KMS-11 (cell line): ENCODE results near the gene EIF4A2.
"Not testable (repeated sequence)": the region's sequence is repeated elsewhere in the genome, so short reads cannot be mapped to it uniquely, and the experiment has no call there.

Source experiments
- H2AFZ ChIP-seq: fragments of 200-600 bp; sonication (generic); 2 replicates; pipeline ENCODE4 v1.6.1; 2016; ENCODE audit warnings: antibody characterized with exemption, mixed run types, low read depth
- H3K27ac ChIP-seq: fragments of 200-600 bp; sonication (generic); 2 replicates; pipeline ENCODE4 v1.6.1; 2016; ENCODE audit warnings: mild to moderate bottlenecking, mixed run types
- H3K27me3 ChIP-seq: fragments of 200-600 bp; sonication (generic); 2 replicates; pipeline ENCODE4 v1.6.1; 2017; ENCODE audit warnings: mild to moderate bottlenecking, low read depth, mixed run types, moderate library complexity; ENCODE audit not compliant: insufficient read depth
- H3K36me3 ChIP-seq: fragments of 200-600 bp; sonication (generic); 2 replicates; pipeline ENCODE4 v1.6.1; 2017; ENCODE audit warnings: mild to moderate bottlenecking, mixed run types; ENCODE audit not compliant: insufficient read depth
- H3K4me1 ChIP-seq: fragments of 200-600 bp; sonication (generic); 2 replicates; pipeline ENCODE4 v1.6.1; 2016; ENCODE audit warnings: mild to moderate bottlenecking, low read depth, mixed run types; ENCODE audit not compliant: poor library complexity, severe bottlenecking
- H3K4me2 ChIP-seq: fragments of 200-600 bp; sonication (generic); 2 replicates; pipeline ENCODE4 v1.7.0; 2016; ENCODE audit warnings: mild to moderate bottlenecking, mixed run types
- H3K4me3 ChIP-seq: fragments of 200-600 bp; sonication (generic); IDR thresholded peaks from 2 replicates; pipeline ENCODE4 v1.6.1; 2017; ENCODE audit warnings: low read depth, low read length, mixed read lengths; ENCODE audit not compliant: insufficient read depth
- H3K79me2 ChIP-seq: fragments of 200-600 bp; sonication (generic); 2 replicates; pipeline ENCODE4 v1.6.1; 2016; ENCODE audit warnings: low read depth, mixed run types; ENCODE audit not compliant: insufficient read depth
- H3K9ac ChIP-seq: fragments of 200-600 bp; sonication (generic); 2 replicates; pipeline ENCODE4 v1.6.1; 2016; ENCODE audit warnings: mild to moderate bottlenecking, mixed run types
- H4K20me1 ChIP-seq: fragments of 200-600 bp; sonication (generic); 2 replicates; pipeline ENCODE4 v1.6.1; 2016; ENCODE audit warnings: mild to moderate bottlenecking, mixed run types; ENCODE audit not compliant: insufficient read depth
- CTCF ChIP-seq: fragments of 200-600 bp; sonication (generic); conservative IDR thresholded peaks from 2 replicates; pipeline ENCODE4 v1.6.1; 2017; ENCODE audit warnings: low read depth, mild to moderate bottlenecking, antibody characterized with exemption, low read length, moderate library complexity, mixed read lengths

The EIF4A2 gene

GRCh38 chr3:186790261-186790981 is 7.0 kb downstream of the EIF4A2 start:
- Histone ChIP-seq H3K36me3 (peaks cover 52% of the 10 kb centered on the region), H3K9ac (no peak overlapping the region), H3K27ac (peak overlapping the region; percentile 95; the same call in 1 of the 2 replicates), H2AFZ (no peak overlapping the region), H4K20me1 (peaks cover 57% of the 10 kb centered on the region), H3K4me3 (no peak overlapping the region), H3K27me3 (no peaks in the 10 kb centered on the region), H3K4me1 (peaks cover 23% of the 10 kb centered on the region), H3K4me2 (no peak overlapping the region), H3K79me2 (peaks cover 38% of the 10 kb centered on the region)
- no peak for TF ChIP-seq CTCF

- Histone ChIP-seq H3K36me3 (peaks cover 5% of the 10 kb centered on the region; the same call in 1 of the 2 replicates), H3K4me1 (peaks cover 16% of the 10 kb centered on the region), H3K27me3 (no peaks in the 10 kb centered on the region)
These were observed 15.0 kb downstream of the EIF4A2 start for GRCh38 chr3:186798239-186798874.

GRCh38 chr3:186800285-186800684 is 16.9 kb downstream of the EIF4A2 start:
- peaks cover 29% of the 10 kb centered on the region for H3K4me1 ChIP-seq
- H3K36me3 ChIP-seq = no peaks in the 10 kb centered on the region; the same call in 1 of the 2 replicates
- TF ChIP-seq CTCF = no peak
- H3K9ac ChIP-seq = no peak overlapping the region
- H3K4me3 ChIP-seq = no peak overlapping the region
- H3K79me2 ChIP-seq = peaks cover 30% of the 10 kb centered on the region
- H4K20me1 ChIP-seq = no peaks in the 10 kb centered on the region
- no peak overlapping the region for H3K27ac ChIP-seq
- H3K27me3 ChIP-seq = no peaks in the 10 kb centered on the region
- H2AFZ ChIP-seq = no peak overlapping the region
- H3K4me2 ChIP-seq = peak overlapping the region; percentile 14; the same call in 1 of the 2 replicates

More at GRCh38 chr3:186798239-186798874, 15.0 kb downstream of the EIF4A2 start:
- Histone ChIP-seq H3K4me2 (no peak overlapping the region), H3K79me2 (peaks cover 11% of the 10 kb centered on the region; the same call in 1 of the 2 replicates), H3K27ac (no peak overlapping the region), H2AFZ (no peak overlapping the region), H3K4me3 (no peak overlapping the region), H4K20me1 (no peaks in the 10 kb centered on the region), H3K9ac (no peak overlapping the region)
- TF ChIP-seq CTCF = no peak

- no peaks in the 10 kb centered on the region for H4K20me1 ChIP-seq
- no peaks in the 10 kb centered on the region; the same call in 1 of the 2 replicates for H3K36me3 ChIP-seq
- H3K9ac ChIP-seq = no peak overlapping the region
- H3K79me2 ChIP-seq = peaks cover 36% of the 10 kb centered on the region
- H3K4me2 ChIP-seq = no peak overlapping the region
- no peaks in the 10 kb centered on the region for H3K27me3 ChIP-seq
- no peak overlapping the region for H3K4me3 ChIP-seq
- H2AFZ ChIP-seq = no peak overlapping the region
- H3K4me1 ChIP-seq = peaks cover 36% of the 10 kb centered on the region
- TF ChIP-seq CTCF = no peak
- H3K27ac ChIP-seq = no peak overlapping the region
These were observed 19.3 kb downstream of the EIF4A2 start for GRCh38 chr3:186802701-186803100.

- not testable (repeated sequence) for H4K20me1 ChIP-seq
These were observed 20.1 kb downstream of the EIF4A2 start for GRCh38 chr3:186803447-186803846.

More at GRCh38 chr3:186803447-186803846, 20.1 kb downstream of the EIF4A2 start:
- H3K36me3 ChIP-seq, H3K27ac ChIP-seq, H3K4me2 ChIP-seq, H3K9ac ChIP-seq, H2AFZ ChIP-seq, H3K4me3 ChIP-seq, H3K27me3 ChIP-seq: not testable (repeated sequence)
- peaks cover 34% of the 10 kb centered on the region for H3K79me2 ChIP-seq
- peaks cover 36% of the 10 kb centered on the region for H3K4me1 ChIP-seq
